Cardiac fibroblast (primary cell): ENCODE measurements around the gene TRIM9.

Experiments
- DNase-seq, 2 donors: peaks; one replicate each; pipeline versions ENCODE4 v3.0.0 to v3.0.0-alpha.2; 2010; ENCODE audit warnings: low read depth in 2 of 2
- H3K4me3 ChIP-seq, 2 donors: replicated peaks in 1 of 2; 1 replicate in 1 of 2; 2 replicates in 1 of 2; pipeline ENCODE4 v1.5.1; 2011; ENCODE audit warnings: low read depth in 2 of 2, low read length in 2 of 2, mild to moderate bottlenecking in 2 of 2, moderate library complexity in 1 of 2
- CTCF ChIP-seq: IDR thresholded peaks from one replicate; pipeline ENCODE4 v1.5.1; 2011; ENCODE audit warnings: low read depth, mild to moderate bottlenecking, low read length, inconsistent platforms

TRIM9 gene

GRCh38 chr14:50928002-50928635, 166.8 kb downstream of the TRIM9 start:
- no peak overlapping the region for H3K4me3 ChIP-seq
- peak; percentile 77 to 84 for DNase-seq
- no peak for TF ChIP-seq CTCF

- H3K4me3 ChIP-seq: no peak overlapping the region
- DNase-seq: peak in 1 of 2 donors; percentile 16
- TF ChIP-seq CTCF: no peak
These were observed 168.0 kb downstream of the TRIM9 start for GRCh38 chr14:50926851-50927386.
